CD4-positive, CD25-positive, alpha-beta regulatory T cell (primary cell): ENCODE measurements around the gene GSK3B. TPM values are rescaled to one million over a fixed set of nuclear protein-coding genes. Genes with fewer than 3 reads are reported as not detected.

ENCODE experiments used
- ATAC-seq, 2 donors: fragments of 150-1000 bp; cut with Tn5 transposase; one replicate each; pipeline ENCODE4 v1.10.0; 2021; ENCODE audit warnings: low read depth in 2 of 2, moderate number of reproducible peaks in 2 of 2, moderate library complexity in 1 of 2
- DNase-seq, 3 donors: peaks; one replicate each; pipeline versions ENCODE4 v3.0.0 to v3.0.0-alpha.2; 2012 to 2022; ENCODE audit warnings: mixed read lengths in 1 of 3
- H3K27ac ChIP-seq: one replicate; pipeline ENCODE4 v1.7.0; 2013; ENCODE audit warnings: mild to moderate bottlenecking, low read length; ENCODE audit not compliant: insufficient read depth, poor library complexity, severe bottlenecking
- H3K27me3 ChIP-seq: one replicate; pipeline ENCODE4 v1.7.0; 2013; ENCODE audit warnings: low read length; ENCODE audit not compliant: control insufficient read depth, insufficient read depth
- H3K36me3 ChIP-seq: one replicate; pipeline ENCODE4 v1.7.0; 2013; ENCODE audit warnings: mild to moderate bottlenecking, low read length, moderate library complexity; ENCODE audit not compliant: control insufficient read depth, insufficient read depth
- H3K4me1 ChIP-seq: 2 replicates; pipeline ENCODE4 v1.7.0; 2013; ENCODE audit warnings: mild to moderate bottlenecking, low read length; ENCODE audit not compliant: insufficient read depth, control insufficient read depth, poor library complexity, severe bottlenecking
- H3K4me3 ChIP-seq: one replicate; pipeline ENCODE4 v1.7.0; 2013; ENCODE audit warnings: low read depth, mild to moderate bottlenecking, low read length, moderate library complexity
- H3K9me3 ChIP-seq, 2 experiments: 1 replicate in 1 of 2; 2 replicates in 1 of 2; pipeline ENCODE4 v1.7.0; 2013; ENCODE audit warnings: low read length in 2 of 2, mild to moderate bottlenecking in 1 of 2, moderate library complexity in 1 of 2; ENCODE audit not compliant: control insufficient read depth in 2 of 2
- H3K27ac Mint-ChIP-seq, 3 donors: one replicate each; pipeline ENCODE4 v1.8.0; 2020 to 2022; ENCODE audit warnings: mild to moderate bottlenecking in 3 of 3, mixed read lengths in 3 of 3, moderate library complexity in 2 of 3
- H3K27me3 Mint-ChIP-seq: one replicate; pipeline ENCODE4 v1.8.0; 2022; ENCODE audit warnings: mild to moderate bottlenecking, mixed read lengths
- H3K36me3 Mint-ChIP-seq: one replicate; pipeline ENCODE4 v1.8.0; 2020; ENCODE audit warnings: mixed read lengths
- H3K4me1 Mint-ChIP-seq, 4 donors: one replicate each; pipeline ENCODE4 v1.8.0; 2020 to 2022; ENCODE audit warnings: mixed read lengths in 4 of 4, mild to moderate bottlenecking in 1 of 4
- H3K4me3 Mint-ChIP-seq, 4 donors: one replicate each; pipeline ENCODE4 v1.8.0; 2020 to 2022; ENCODE audit warnings: mild to moderate bottlenecking in 4 of 4, mixed read lengths in 4 of 4, moderate library complexity in 3 of 4
- H3K9me3 Mint-ChIP-seq, 7 donors: one replicate each; pipeline ENCODE4 v1.8.0; 2020 to 2022; ENCODE audit warnings: mixed read lengths in 7 of 7, mild to moderate bottlenecking in 3 of 7, moderate library complexity in 2 of 7
- polyA plus RNA-seq, 4 donors: library from polyadenylated mRNA; unstranded; fragments of 300-500 nt; fragmentation: Illumina TruSeq; gene quantifications; one replicate each; pipeline ENCODE4 v1.2.3, GENCODE V29; 2021
- total RNA-seq: library from RNA; stranded (reverse); gene quantifications from one replicate; pipeline ENCODE4 v1.2.3, GENCODE V29; 2022

Gene GSK3B
- total and polyA plus RNA-seq, 5 donors from 2014 or later = 12.9 to 45.4 (median 15.7) TPM

GRCh38 chr3:119826711-119827608 is 267.3 kb downstream of the GSK3B start:
- no peak for DNase-seq
- Mint-ChIP-seq H3K27me3 (no peaks in the 10 kb centered on the region), H3K27ac (no peak overlapping the region)

GRCh38 chr3:119825820-119826219 is 268.4 kb downstream of the GSK3B start:
- ATAC-seq (no peak), DNase-seq (no peak)
- Mint-ChIP-seq H3K27me3 (no peaks in the 10 kb centered on the region), H3K36me3 (peaks cover 9% of the 10 kb centered on the region), H3K27ac (no peak overlapping the region), H3K4me3 (no peak overlapping the region), H3K9me3 (no peaks in the 10 kb centered on the region), H3K4me1 (peaks cover 6 to 21% (median 14%) of the 10 kb centered on the region in 4 donors)
- Histone ChIP-seq H3K36me3 (peaks cover 14% of the 10 kb centered on the region), H3K9me3 (no peaks in the 10 kb centered on the region), H3K4me1 (no peaks in the 10 kb centered on the region), H3K27ac (no peak overlapping the region), H3K27me3 (no peaks in the 10 kb centered on the region), H3K4me3 (no peak overlapping the region)

More at GRCh38 chr3:119826711-119827608, 267.3 kb downstream of the GSK3B start:
- Mint-ChIP-seq H3K4me1 (peaks cover 5 to 25% (median 14%) of the 10 kb centered on the region in 4 donors), H3K4me3 (no peak overlapping the region), H3K36me3 (peaks cover 12% of the 10 kb centered on the region), H3K9me3 (no peaks in the 10 kb centered on the region)
- H3K27ac ChIP-seq = no peak overlapping the region
- H3K27me3 ChIP-seq = no peaks in the 10 kb centered on the region
- H3K4me1 ChIP-seq = no peaks in the 10 kb centered on the region
- peaks cover 14% of the 10 kb centered on the region for H3K36me3 ChIP-seq
- H3K4me3 ChIP-seq = no peak overlapping the region
- no peaks in the 10 kb centered on the region for H3K9me3 ChIP-seq
- no peak for ATAC-seq

DNA sequence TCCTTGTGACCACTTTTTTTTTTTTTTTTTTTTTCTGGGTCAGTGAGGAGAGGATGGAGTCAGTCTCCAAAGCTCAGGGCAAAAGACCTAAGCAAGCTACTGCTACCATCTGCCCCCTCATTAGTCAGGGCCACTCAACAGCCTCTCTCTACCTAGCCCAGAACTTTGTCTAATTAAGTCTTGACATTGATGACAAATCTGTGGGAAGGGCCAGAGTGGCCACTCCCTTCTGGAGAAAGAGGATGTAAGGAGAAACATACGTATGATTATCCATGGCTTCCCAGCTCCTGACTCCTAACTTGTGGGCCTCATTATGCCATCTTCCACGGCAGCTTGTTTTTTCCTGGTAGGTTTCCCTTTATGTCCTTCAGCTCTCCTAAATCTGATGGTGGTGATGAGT is 274.4 kb downstream of the GSK3B start:
- H3K4me3 Mint-ChIP-seq = no peak overlapping the region
- no peak overlapping the region for H3K4me3 ChIP-seq
- H3K27me3 ChIP-seq = no peaks in the 10 kb centered on the region
- H3K27ac ChIP-seq = no peak overlapping the region
- H3K4me1 ChIP-seq = no peaks in the 10 kb centered on the region
- no peaks in the 10 kb centered on the region for H3K9me3 Mint-ChIP-seq
- peaks cover 3 to 10% (median 4%) of the 10 kb centered on the region in 4 donors for H3K4me1 Mint-ChIP-seq
- H3K9me3 ChIP-seq = no peaks in the 10 kb centered on the region
- ATAC-seq (no peak), DNase-seq (no peak)
- no peak overlapping the region for H3K27ac Mint-ChIP-seq
- peaks cover 2% of the 10 kb centered on the region for H3K36me3 ChIP-seq
- H3K27me3 Mint-ChIP-seq = no peaks in the 10 kb centered on the region
- H3K36me3 Mint-ChIP-seq = no peaks in the 10 kb centered on the region

GRCh38 chr3:119818937-119819336 is 275.3 kb downstream of the GSK3B start:
- DNase-seq = no peak
- no peaks in the 10 kb centered on the region for H3K4me1 ChIP-seq
- no peaks in the 10 kb centered on the region for H3K36me3 Mint-ChIP-seq
- no peaks in the 10 kb centered on the region for H3K36me3 ChIP-seq
- H3K27ac Mint-ChIP-seq = no peak overlapping the region
- H3K27me3 ChIP-seq = no peaks in the 10 kb centered on the region
- peaks cover 3 to 10% (median 4%) of the 10 kb centered on the region in 4 donors for H3K4me1 Mint-ChIP-seq
- no peak overlapping the region for H3K4me3 ChIP-seq
- ATAC-seq = no peak
- H3K9me3 Mint-ChIP-seq = no peaks in the 10 kb centered on the region
- no peak overlapping the region for H3K27ac ChIP-seq
- H3K27me3 Mint-ChIP-seq = no peaks in the 10 kb centered on the region
- H3K9me3 ChIP-seq = no peaks in the 10 kb centered on the region
- H3K4me3 Mint-ChIP-seq = no peak overlapping the region

DNA sequence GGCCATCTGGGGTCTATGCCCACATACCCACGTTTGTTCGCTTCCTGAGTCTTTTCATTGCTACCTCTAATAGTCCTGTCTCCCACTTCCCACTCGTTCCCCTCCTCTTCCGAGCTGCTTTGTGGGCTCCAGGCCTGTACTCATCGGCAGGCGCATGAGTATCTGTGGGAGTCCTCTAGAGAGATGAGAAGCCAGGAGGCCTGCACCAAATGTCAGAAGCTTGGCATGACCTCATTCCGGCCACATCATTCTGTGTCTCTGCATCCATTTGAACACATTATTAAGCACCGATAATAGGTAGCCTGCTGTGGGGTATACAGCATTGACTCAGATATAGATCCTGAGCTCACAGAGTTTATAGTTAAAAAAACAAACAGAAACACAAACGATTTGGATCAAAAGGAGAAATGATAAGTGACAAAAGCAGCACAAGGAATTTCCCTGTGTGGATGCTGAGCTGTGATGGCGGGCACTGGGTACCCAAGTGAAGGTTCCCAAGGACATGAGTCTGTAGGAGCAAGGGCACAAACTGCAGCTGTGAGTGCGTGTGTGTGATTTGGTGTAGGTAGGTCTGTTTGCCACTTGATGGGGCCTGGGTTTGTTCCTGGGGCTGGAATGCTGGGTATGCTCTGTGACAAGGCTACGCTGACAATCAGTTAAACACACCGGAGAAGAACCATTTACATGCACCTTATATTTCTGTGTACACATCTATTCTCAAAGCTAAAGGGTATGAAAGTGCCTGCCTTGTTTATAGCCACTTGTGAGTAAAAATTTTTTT is 276.5 kb downstream of the GSK3B start:
- Mint-ChIP-seq H3K27ac (no peak overlapping the region), H3K27me3 (peaks cover 4% of the 10 kb centered on the region), H3K4me3 (no peak overlapping the region), H3K9me3 (peaks cover 0 to 1% (median 0%) of the 10 kb centered on the region in 7 donors), H3K4me1 (peaks cover under 1 to 4% (median 4%) of the 10 kb centered on the region in 4 donors), H3K36me3 (no peaks in the 10 kb centered on the region)
- no peak for ATAC-seq
- H3K4me3 ChIP-seq = no peak overlapping the region
- no peaks in the 10 kb centered on the region for H3K9me3 ChIP-seq
- H3K27ac ChIP-seq = no peak overlapping the region
- H3K27me3 ChIP-seq = no peaks in the 10 kb centered on the region
- no peaks in the 10 kb centered on the region for H3K36me3 ChIP-seq
- no peaks in the 10 kb centered on the region for H3K4me1 ChIP-seq
- DNase-seq = no peak

DNA sequence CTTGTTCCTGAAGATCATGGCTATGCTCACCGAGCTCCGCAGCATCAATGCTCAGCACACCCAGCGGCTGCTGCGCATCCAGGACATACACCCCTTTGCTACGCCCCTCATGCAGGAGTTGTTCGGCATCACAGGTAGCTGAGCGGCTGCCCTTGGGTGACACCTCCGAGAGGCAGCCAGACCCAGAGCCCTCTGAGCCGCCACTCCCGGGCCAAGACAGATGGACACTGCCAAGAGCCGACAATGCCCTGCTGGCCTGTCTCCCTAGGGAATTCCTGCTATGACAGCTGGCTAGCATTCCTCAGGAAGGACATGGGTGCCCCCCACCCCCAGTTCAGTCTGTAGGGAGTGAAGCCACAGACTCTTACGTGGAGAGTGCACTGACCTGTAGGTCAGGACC is 277.2 kb downstream of the GSK3B start:
- Histone ChIP-seq H3K9me3 (no peaks in the 10 kb centered on the region), H3K4me1 (no peaks in the 10 kb centered on the region), H3K36me3 (no peaks in the 10 kb centered on the region), H3K27ac (no peak overlapping the region), H3K4me3 (no peak overlapping the region), H3K27me3 (no peaks in the 10 kb centered on the region)
- H3K36me3 Mint-ChIP-seq = no peaks in the 10 kb centered on the region
- H3K27ac Mint-ChIP-seq = no peak overlapping the region
- H3K4me3 Mint-ChIP-seq = no peak overlapping the region
- H3K27me3 Mint-ChIP-seq = peaks cover 4% of the 10 kb centered on the region
- peaks cover 0 to 4% (median 4%) of the 10 kb centered on the region in 4 donors for H3K4me1 Mint-ChIP-seq
- H3K9me3 Mint-ChIP-seq = peaks cover 0 to 1% (median 0%) of the 10 kb centered on the region in 7 donors
- no peak for ATAC-seq
- no peak for DNase-seq

DNA sequence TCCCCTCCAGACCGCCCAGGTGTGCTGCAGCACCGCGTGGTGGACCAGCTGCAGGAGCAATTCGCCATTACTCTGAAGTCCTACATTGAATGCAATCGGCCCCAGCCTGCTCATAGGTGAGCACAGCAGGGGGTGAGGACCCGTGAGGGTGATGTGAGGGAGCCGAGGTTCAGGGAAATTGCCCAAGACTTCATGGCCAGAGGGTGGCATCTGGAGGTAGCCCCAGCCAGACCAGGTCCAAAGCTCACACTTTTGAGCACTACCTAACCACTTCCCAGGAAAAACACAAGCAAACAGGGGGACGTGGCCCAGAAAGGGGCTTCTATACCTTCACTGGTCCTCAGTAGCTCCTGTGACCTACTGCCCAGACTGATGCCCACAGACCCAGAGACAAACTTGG is 278.5 kb downstream of the GSK3B start:
- Mint-ChIP-seq H3K4me1 (peaks cover 0 to 2% (median 0%) of the 10 kb centered on the region in 4 donors), H3K27ac (no peak overlapping the region), H3K27me3 (peaks cover 4% of the 10 kb centered on the region), H3K4me3 (no peak overlapping the region), H3K36me3 (no peaks in the 10 kb centered on the region), H3K9me3 (peaks cover 0 to 1% (median 0%) of the 10 kb centered on the region in 7 donors)
- H3K27ac ChIP-seq = no peak overlapping the region
- no peaks in the 10 kb centered on the region for H3K9me3 ChIP-seq
- ATAC-seq (no peak), DNase-seq (no peak)
- no peak overlapping the region for H3K4me3 ChIP-seq
- H3K27me3 ChIP-seq = no peaks in the 10 kb centered on the region
- no peaks in the 10 kb centered on the region for H3K36me3 ChIP-seq
- H3K4me1 ChIP-seq = peaks cover under 1% of the 10 kb centered on the region
